Uterus (tissue), 4 donors: ENCODE measurements around the gene MAX. TPM values are rescaled to one million over a fixed set of nuclear protein-coding genes. Genes with fewer than 3 reads are reported as not detected.
A peak's percentile ranks its signal among the peaks of the same experiment; 100 is the strongest.

ENCODE experiments used
- DNase-seq, 2 donors: peaks; one replicate each; pipeline ENCODE4 v3.0.0-alpha.2; 2019 to 2020
- H3K27ac ChIP-seq, 2 donors: fragments of 200-600 bp; sonication (generic); 1 replicate in 1 of 2; 2 replicates in 1 of 2; pipeline ENCODE4 v1.5.1; 2016 to 2018
- H3K27me3 ChIP-seq, 2 donors: fragments of 200-600 bp; sonication (generic); one replicate each; pipeline ENCODE4 v1.5.1; 2018 to 2019; ENCODE audit warnings: control low read depth in 1 of 2
- H3K36me3 ChIP-seq, 2 donors: fragments of 200-600 bp; sonication (generic); one replicate each; pipeline ENCODE4 v1.5.1; 2019; ENCODE audit warnings: control low read depth in 1 of 2
- H3K4me1 ChIP-seq, 2 donors: fragments of 200-600 bp; sonication (generic); one replicate each; pipeline ENCODE4 v1.5.1; 2018 to 2019; ENCODE audit warnings: control low read depth in 1 of 2
- H3K4me3 ChIP-seq, 2 donors: fragments of 200-600 bp; sonication (generic); 1 replicate in 1 of 2; 2 replicates in 1 of 2; pipeline ENCODE4 v1.5.1; 2018 to 2019; ENCODE audit warnings: mild to moderate bottlenecking in 1 of 2
- H3K9me3 ChIP-seq, 2 donors: fragments of 200-600 bp; sonication (generic); one replicate each; pipeline ENCODE4 v1.5.1; 2019; ENCODE audit warnings: control low read depth in 1 of 2
- POLR2A ChIP-seq, 2 donors: fragments of 450-650 bp; IDR thresholded peaks; one replicate each; pipeline ENCODE4 v1.6.1; 2016; ENCODE audit warnings: antibody characterized with exemption in 2 of 2, mild to moderate bottlenecking in 1 of 2, moderate library complexity in 1 of 2
- intact Hi-C: fragments of 100-400 bp; cut with DNase I; formaldehyde crosslinking; loops from one replicate; pipeline ENCODE4 v1.15.1; 2023; ENCODE audit warnings: low total_unique reads
- total RNA-seq, 4 donors: library from RNA; depleted of rRNA in 3 of 4; stranded (reverse); fragments of >200 nt in 3 of 4; gene quantifications; one replicate each; pipeline versions ENCODE4 v1.1.0 to v1.2.4, GENCODE V29; 2014 to 2023
- TF ChIP-seq, protein P1 (sequence below), 4 experiments: fragments of 200-600 bp in 2 of 4; fragments of 450-650 bp in 2 of 4; sonication (generic) in 2 of 4; IDR thresholded peaks; one replicate each; pipeline ENCODE4 v1.5.1; 2016 to 2019; ENCODE audit warnings: antibody characterized with exemption in 4 of 4, mild to moderate bottlenecking in 2 of 4, moderate library complexity in 1 of 4
- donor health status: DM: yes; HTN: yes; CAD: no.

Gene MAX
- total RNA-seq, 4 donors from 2014 or later = 32.6 to 153 (median 68.4) TPM

DNA sequence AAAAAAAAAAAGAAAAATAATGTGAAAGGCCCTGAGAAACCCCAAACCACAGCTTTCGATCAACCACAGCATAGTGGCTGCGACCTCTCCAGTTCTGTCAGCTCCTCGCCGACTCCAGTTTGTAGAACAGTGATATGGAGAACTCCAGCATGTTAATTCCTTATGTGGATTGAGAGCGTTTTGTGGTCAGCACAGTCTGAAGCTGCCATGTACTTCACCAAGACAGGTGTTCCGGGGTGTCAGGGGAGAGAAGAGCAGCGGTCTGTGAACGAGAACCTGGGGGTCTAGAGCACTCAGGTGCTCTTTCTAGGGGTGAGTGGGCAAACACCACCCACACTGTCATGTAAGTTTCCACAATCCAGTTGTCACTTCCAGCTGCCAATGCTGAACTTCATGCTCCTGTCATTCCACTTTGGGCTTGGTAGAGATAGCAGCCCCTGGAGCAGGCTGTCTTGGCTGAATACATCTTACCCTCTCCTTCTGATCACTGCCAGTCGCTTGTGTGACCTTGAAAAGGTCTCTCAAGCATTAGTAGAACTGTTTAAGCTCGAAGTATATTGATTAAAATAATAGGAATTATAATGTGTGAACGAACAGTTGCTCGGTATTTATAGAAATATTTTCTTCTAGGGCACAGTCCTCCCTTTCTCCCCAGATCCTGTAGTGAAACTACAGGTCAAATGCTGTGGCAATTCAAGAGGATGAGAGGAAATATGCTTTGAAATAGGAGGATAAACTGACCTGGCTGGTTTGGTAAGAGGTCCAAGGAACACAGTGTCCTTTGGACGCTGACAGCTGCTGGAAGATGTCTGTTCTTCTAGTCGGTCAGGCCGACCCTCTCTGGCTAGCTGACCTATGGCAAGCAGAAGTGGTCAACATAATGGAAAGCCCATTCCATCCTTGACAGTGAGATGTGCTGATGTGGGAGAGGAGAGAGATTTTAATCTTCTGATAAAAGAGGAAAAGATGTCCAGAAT is 15.7 kb upstream of the MAX start:
- peak; percentile 59 to 80 for DNase-seq

GRCh38 chr14:65115615-65116014 is 13.3 kb upstream of the MAX start:
- no peak overlapping the region for H3K27ac ChIP-seq
- intact Hi-C loops = no loop called here
- no peak for DNase-seq
- H3K9me3 ChIP-seq = no peaks in the 10 kb centered on the region
- H3K4me3 ChIP-seq = no peak overlapping the region
- no peaks in the 10 kb centered on the region for H3K36me3 ChIP-seq
- H3K27me3 ChIP-seq = no peaks in the 10 kb centered on the region
- TF ChIP-seq, protein P1, sequence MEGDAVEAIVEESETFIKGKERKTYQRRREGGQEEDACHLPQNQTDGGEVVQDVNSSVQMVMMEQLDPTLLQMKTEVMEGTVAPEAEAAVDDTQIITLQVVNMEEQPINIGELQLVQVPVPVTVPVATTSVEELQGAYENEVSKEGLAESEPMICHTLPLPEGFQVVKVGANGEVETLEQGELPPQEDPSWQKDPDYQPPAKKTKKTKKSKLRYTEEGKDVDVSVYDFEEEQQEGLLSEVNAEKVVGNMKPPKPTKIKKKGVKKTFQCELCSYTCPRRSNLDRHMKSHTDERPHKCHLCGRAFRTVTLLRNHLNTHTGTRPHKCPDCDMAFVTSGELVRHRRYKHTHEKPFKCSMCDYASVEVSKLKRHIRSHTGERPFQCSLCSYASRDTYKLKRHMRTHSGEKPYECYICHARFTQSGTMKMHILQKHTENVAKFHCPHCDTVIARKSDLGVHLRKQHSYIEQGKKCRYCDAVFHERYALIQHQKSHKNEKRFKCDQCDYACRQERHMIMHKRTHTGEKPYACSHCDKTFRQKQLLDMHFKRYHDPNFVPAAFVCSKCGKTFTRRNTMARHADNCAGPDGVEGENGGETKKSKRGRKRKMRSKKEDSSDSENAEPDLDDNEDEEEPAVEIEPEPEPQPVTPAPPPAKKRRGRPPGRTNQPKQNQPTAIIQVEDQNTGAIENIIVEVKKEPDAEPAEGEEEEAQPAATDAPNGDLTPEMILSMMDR (IDR thresholded peaks at IDR 0.05) = no peak
- TF ChIP-seq POLR2A (IDR thresholded peaks at IDR 0.05) = no peak
- peaks cover 0 to 3% of the 10 kb centered on the region in 2 donors for H3K4me1 ChIP-seq

More for the DNA sequence above, 15.7 kb upstream of the MAX start:
- H3K9me3 ChIP-seq = no peaks in the 10 kb centered on the region
- no peaks in the 10 kb centered on the region for H3K27me3 ChIP-seq
- H3K4me3 ChIP-seq = no peak overlapping the region
- TF ChIP-seq, protein P1 (IDR thresholded peaks at IDR 0.05) = no peak
- TF ChIP-seq POLR2A (IDR thresholded peaks at IDR 0.05) = no peak
- intact Hi-C loops = no loop called here
- no peaks in the 10 kb centered on the region for H3K36me3 ChIP-seq
- H3K27ac ChIP-seq = peak overlapping the region; percentile 78 to 81
- H3K4me1 ChIP-seq = peaks cover 0 to 3% of the 10 kb centered on the region in 2 donors

DNA sequence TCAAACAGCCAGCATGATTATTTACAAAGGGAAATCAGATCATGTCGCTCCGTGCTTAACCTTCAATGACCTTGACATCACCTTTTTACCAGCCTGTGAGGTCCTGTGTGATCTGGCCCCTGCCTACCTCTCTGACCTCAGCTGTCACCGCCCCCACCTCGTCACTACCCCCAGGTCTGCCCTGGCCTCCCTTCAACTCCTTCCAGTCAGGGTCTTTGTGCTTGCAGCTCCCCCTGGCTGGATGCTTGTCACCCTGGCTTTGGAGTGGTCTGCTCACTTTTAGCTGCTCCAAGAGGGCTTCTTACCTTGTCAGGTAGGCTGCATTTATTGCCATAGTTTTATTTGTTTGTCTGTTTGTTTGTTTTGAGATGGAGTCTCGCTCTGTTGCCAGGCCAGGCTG is 8.2 kb upstream of the MAX start:
- H3K4me3 ChIP-seq = no peak overlapping the region
- no peaks in the 10 kb centered on the region for H3K27me3 ChIP-seq
- intact Hi-C loops = no loop called here
- DNase-seq = no peak
- no peaks in the 10 kb centered on the region for H3K9me3 ChIP-seq
- no peaks in the 10 kb centered on the region for H3K4me1 ChIP-seq
- TF ChIP-seq POLR2A (IDR thresholded peaks at IDR 0.05) = no peak
- TF ChIP-seq, protein P1 (IDR thresholded peaks at IDR 0.05) = no peak
- no peaks in the 10 kb centered on the region for H3K36me3 ChIP-seq
- H3K27ac ChIP-seq = no peak overlapping the region

- TF ChIP-seq POLR2A (IDR thresholded peaks at IDR 0.05) = no peak
- TF ChIP-seq, protein P1 (IDR thresholded peaks at IDR 0.05) = no peak
- Histone ChIP-seq H3K27me3 (no peaks in the 10 kb centered on the region), H3K4me1 (no peaks in the 10 kb centered on the region), H3K9me3 (no peaks in the 10 kb centered on the region), H3K4me3 (no peak overlapping the region), H3K27ac (no peak overlapping the region), H3K36me3 (no peaks in the 10 kb centered on the region)
- DNase-seq = no peak
- intact Hi-C loops = no loop called here
Measured at GRCh38 chr14:65109357-65109756, 7.0 kb upstream of the MAX start.

- no peak overlapping the region for H3K4me3 ChIP-seq
- H3K36me3 ChIP-seq = no peaks in the 10 kb centered on the region
- H3K27ac ChIP-seq = no peak overlapping the region
- H3K27me3 ChIP-seq = no peaks in the 10 kb centered on the region
- no peaks in the 10 kb centered on the region for H3K9me3 ChIP-seq
- TF ChIP-seq POLR2A (IDR thresholded peaks at IDR 0.05) = no peak
- TF ChIP-seq, protein P1 (IDR thresholded peaks at IDR 0.05) = no peak
- no peak for DNase-seq
- intact Hi-C loops = no loop called here
- no peaks in the 10 kb centered on the region for H3K4me1 ChIP-seq
Measured at GRCh38 chr14:65107200-65107599, 4.9 kb upstream of the MAX start.
